GM12875 (cell line): ENCODE measurements around the gene KIF1A.

Source experiments
- H3K4me3 ChIP-seq: one replicate; pipeline ENCODE4 v1.5.1; 2011; ENCODE audit warnings: low read depth, low read length, control low read depth
- CTCF ChIP-seq: IDR thresholded peaks from 2 replicates; pipeline ENCODE4 v1.5.1; 2011; ENCODE audit warnings: low read depth, mild to moderate bottlenecking, control low read depth, inconsistent platforms, low read length, moderate library complexity, borderline replicate concordance; ENCODE audit not compliant: insufficient read depth

The KIF1A gene

GRCh38 chr2:240833724-240834285 is 13.8 kb upstream of the KIF1A start:
- H3K4me3 ChIP-seq = no peak overlapping the region
- TF ChIP-seq CTCF = no peak

GRCh38 chr2:240832921-240833494 is 13.0 kb upstream of the KIF1A start:
- no peak for TF ChIP-seq CTCF
- H3K4me3 ChIP-seq = no peak overlapping the region

- TF ChIP-seq CTCF = no peak
- no peak overlapping the region for H3K4me3 ChIP-seq
Observed at GRCh38 chr2:240832205-240832727, 12.2 kb upstream of the KIF1A start.

GRCh38 chr2:240831594-240832204 is 11.7 kb upstream of the KIF1A start:
- H3K4me3 ChIP-seq = no peak overlapping the region
- no peak for TF ChIP-seq CTCF

GRCh38 chr2:240825476-240825875 is 5.5 kb upstream of the KIF1A start:
- TF ChIP-seq CTCF = no peak
- H3K4me3 ChIP-seq = no peak overlapping the region

GRCh38 chr2:240823449-240824336 is 3.7 kb upstream of the KIF1A start:
- H3K4me3 ChIP-seq = no peak overlapping the region
- TF ChIP-seq CTCF = no peak
